ENCODE results near the gene MAP10.

The MAP10 gene

GRCh38 chr1:232820431-232820830 is 15.2 kb downstream of the MAP10 start:
- H3K4me3 Mint-ChIP-seq: no peak overlapping the region
- peaks cover 4% of the 10 kb centered on the region for H3K27me3 Mint-ChIP-seq
- H3K4me1 Mint-ChIP-seq (ENCODE audit: low read depth): no peaks in the 10 kb centered on the region
- H3K9me3 Mint-ChIP-seq: no peaks in the 10 kb centered on the region
- no peaks in the 10 kb centered on the region for H3K36me3 Mint-ChIP-seq (ENCODE audit: low read depth)
- no peak overlapping the region for H3K27ac Mint-ChIP-seq
- no peak for DNase-seq

GRCh38 chr1:232822530-232822929 is 17.3 kb downstream of the MAP10 start:
- H3K4me1 Mint-ChIP-seq (ENCODE audit: low read depth): no peaks in the 10 kb centered on the region
- no peaks in the 10 kb centered on the region for H3K9me3 Mint-ChIP-seq
- H3K4me3 Mint-ChIP-seq: no peak overlapping the region
- no peak for DNase-seq
- H3K36me3 Mint-ChIP-seq (ENCODE audit: low read depth): no peaks in the 10 kb centered on the region
- no peak overlapping the region for H3K27ac Mint-ChIP-seq
- peaks cover 4% of the 10 kb centered on the region for H3K27me3 Mint-ChIP-seq

DNA sequence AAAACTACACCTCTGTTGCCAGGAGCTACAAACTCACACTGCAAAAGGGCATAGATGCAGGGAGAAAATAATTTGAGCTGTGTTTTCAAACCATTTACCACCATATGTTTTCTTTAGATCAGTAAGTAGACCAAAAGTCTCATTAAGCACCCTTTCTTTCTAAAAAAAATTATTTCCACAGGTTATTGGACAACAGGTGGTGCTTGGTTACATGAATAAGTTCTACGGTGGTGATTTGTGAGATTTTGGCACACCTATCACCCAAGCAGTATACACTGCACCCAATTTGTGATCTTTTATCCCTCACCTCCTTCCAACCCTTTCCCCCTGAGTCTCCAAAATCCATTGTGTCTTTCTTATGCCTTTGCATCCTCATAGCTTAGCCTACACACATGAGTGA is 21.1 kb downstream of the MAP10 start:
- Mint-ChIP-seq H3K27me3 (peaks cover 10% of the 10 kb centered on the region), H3K36me3 (ENCODE audit: low read depth) (no peaks in the 10 kb centered on the region), H3K4me3 (no peak overlapping the region), H3K27ac (no peak overlapping the region), H3K9me3 (no peaks in the 10 kb centered on the region), H3K4me1 (ENCODE audit: low read depth) (no peaks in the 10 kb centered on the region)
- DNase-seq: no peak

- Mint-ChIP-seq H3K27ac (no peak overlapping the region), H3K4me1 (ENCODE audit: low read depth) (no peaks in the 10 kb centered on the region), H3K9me3 (no peaks in the 10 kb centered on the region), H3K27me3 (peaks cover 11% of the 10 kb centered on the region), H3K36me3 (ENCODE audit: low read depth) (no peaks in the 10 kb centered on the region), H3K4me3 (no peak overlapping the region)
- no peak for DNase-seq
Measured at GRCh38 chr1:232830661-232831060, 25.4 kb downstream of the MAP10 start.

DNA sequence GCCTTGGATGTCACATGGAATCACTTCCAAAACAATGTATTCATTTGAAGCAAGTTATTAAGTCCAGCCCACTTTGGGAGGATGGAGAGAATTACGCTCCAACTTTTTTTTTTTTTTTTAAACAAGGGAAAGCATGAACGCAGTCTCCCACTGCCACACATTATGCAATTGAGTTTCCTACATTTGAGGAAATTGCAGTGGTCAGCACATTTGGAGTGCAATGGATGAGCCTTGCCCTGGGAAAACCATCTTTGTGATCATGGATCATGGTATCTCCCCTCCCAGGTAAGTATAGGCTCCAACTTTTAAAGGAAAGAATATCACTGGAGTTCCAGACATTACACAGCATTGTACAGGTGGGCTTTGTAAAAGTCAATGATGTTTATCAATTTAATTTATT is 26.7 kb downstream of the MAP10 start:
- DNase-seq: no peak
- no peaks in the 10 kb centered on the region for H3K9me3 Mint-ChIP-seq
- H3K36me3 Mint-ChIP-seq (ENCODE audit: low read depth): no peaks in the 10 kb centered on the region
- H3K4me1 Mint-ChIP-seq (ENCODE audit: low read depth): no peaks in the 10 kb centered on the region
- no peak overlapping the region for H3K4me3 Mint-ChIP-seq
- H3K27ac Mint-ChIP-seq: no peak overlapping the region
- peaks cover 11% of the 10 kb centered on the region for H3K27me3 Mint-ChIP-seq

GRCh38 chr1:232834066-232834465 is 28.9 kb downstream of the MAP10 start:
- DNase-seq: no peak
- Mint-ChIP-seq H3K9me3 (no peaks in the 10 kb centered on the region), H3K27me3 (peaks cover 14% of the 10 kb centered on the region), H3K36me3 (ENCODE audit: low read depth) (no peaks in the 10 kb centered on the region), H3K4me3 (no peak overlapping the region), H3K27ac (no peak overlapping the region), H3K4me1 (ENCODE audit: low read depth) (no peaks in the 10 kb centered on the region)

DNA sequence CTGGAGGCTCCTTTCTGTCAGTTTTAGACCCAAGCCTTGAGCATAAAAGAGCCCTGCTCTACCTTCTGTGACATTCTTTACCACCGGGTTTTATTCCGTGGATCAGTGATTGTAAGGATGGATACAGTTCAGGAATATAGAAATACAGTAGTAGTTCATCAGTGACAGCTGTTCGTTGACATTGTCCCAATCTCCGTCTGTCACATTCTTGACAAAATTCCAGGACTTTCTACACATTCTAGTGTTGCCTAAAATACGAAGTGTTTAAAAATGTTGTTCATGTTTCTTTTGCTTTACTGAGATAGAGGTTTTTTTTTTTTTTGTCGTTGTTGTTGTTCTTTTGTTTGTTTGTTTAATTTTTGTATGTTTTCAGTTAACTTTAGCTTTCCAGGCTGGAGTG is 29.9 kb downstream of the MAP10 start:
- no peak for DNase-seq
- no peak overlapping the region for H3K27ac Mint-ChIP-seq

DNA sequence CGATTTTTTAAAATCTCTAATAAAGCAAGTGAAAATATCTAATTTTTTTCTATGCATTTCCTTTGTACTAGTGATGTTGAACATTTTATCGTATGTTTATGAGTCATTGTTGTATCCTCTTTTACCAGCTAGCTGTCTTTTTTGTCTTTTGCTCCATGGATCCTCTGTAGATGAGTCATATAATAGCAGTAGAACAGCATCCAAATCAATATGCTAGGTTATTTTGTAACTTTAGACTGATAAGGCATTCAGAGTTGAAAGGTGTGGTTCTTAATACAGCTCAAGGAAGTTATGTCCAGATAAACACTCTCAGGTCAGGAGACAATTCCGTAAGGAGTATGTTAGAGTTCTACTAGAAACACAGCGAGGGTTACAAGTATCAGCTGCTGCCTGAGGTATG is 31.9 kb downstream of the MAP10 start:
- H3K27me3 Mint-ChIP-seq: peaks cover 6% of the 10 kb centered on the region
- no peak overlapping the region for H3K27ac Mint-ChIP-seq
- no peak overlapping the region for H3K4me3 Mint-ChIP-seq
- H3K4me1 Mint-ChIP-seq (ENCODE audit: low read depth): no peaks in the 10 kb centered on the region
- H3K9me3 Mint-ChIP-seq: peaks cover 8% of the 10 kb centered on the region
- no peak for DNase-seq
- no peaks in the 10 kb centered on the region for H3K36me3 Mint-ChIP-seq (ENCODE audit: low read depth)

More for the DNA sequence above, 29.9 kb downstream of the MAP10 start:
- Mint-ChIP-seq H3K9me3 (no peaks in the 10 kb centered on the region), H3K4me3 (no peak overlapping the region), H3K27me3 (peaks cover 14% of the 10 kb centered on the region), H3K4me1 (ENCODE audit: low read depth) (no peaks in the 10 kb centered on the region), H3K36me3 (ENCODE audit: low read depth) (no peaks in the 10 kb centered on the region)

GRCh38 chr1:232841823-232842565 is 36.8 kb downstream of the MAP10 start:
- Mint-ChIP-seq H3K27me3 (peaks cover 3% of the 10 kb centered on the region), H3K27ac (no peak overlapping the region), H3K9me3 (peaks cover 9% of the 10 kb centered on the region)

GRCh38 chr1:232844791-232845190 is 39.6 kb downstream of the MAP10 start:
- H3K36me3 Mint-ChIP-seq (ENCODE audit: low read depth): no peaks in the 10 kb centered on the region
- H3K4me3 Mint-ChIP-seq: no peak overlapping the region
- no peak overlapping the region for H3K27ac Mint-ChIP-seq

More at GRCh38 chr1:232841823-232842565, 36.8 kb downstream of the MAP10 start:
- Mint-ChIP-seq H3K4me1 (ENCODE audit: low read depth) (no peaks in the 10 kb centered on the region), H3K36me3 (ENCODE audit: low read depth) (no peaks in the 10 kb centered on the region), H3K4me3 (no peak overlapping the region)
- DNase-seq: no peak

DNA sequence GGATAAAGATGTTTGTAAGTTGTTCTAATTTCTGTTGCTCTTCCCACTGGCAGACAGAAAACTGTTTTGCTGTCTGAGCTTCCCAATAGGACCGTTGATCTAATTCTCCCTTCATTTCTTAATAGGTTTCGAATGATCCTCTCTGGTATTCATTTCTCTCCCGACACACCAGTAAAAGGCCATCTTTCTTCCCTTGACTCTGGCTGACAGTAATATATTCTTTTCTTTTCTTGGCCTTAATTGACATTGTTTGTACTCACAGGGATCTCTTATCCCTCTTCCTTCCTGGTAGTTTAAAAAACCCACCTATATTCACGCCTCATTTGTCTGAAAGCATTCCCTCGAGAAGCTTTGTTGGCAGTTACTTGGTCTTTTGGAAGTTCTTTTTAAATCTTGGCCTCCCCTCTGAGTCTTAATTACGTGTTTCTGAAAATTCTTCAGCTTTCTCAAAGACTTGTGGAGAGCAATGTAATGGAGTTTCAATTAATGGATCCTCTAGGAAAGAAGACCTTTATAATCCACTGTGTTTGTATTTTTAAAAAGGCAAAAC is 40.3 kb downstream of the MAP10 start:
- no peak for DNase-seq
- Mint-ChIP-seq H3K36me3 (ENCODE audit: low read depth) (no peaks in the 10 kb centered on the region), H3K27ac (no peak overlapping the region), H3K27me3 (no peaks in the 10 kb centered on the region), H3K4me1 (ENCODE audit: low read depth) (no peaks in the 10 kb centered on the region), H3K9me3 (peaks cover 9% of the 10 kb centered on the region), H3K4me3 (no peak overlapping the region)

More at GRCh38 chr1:232844791-232845190, 39.6 kb downstream of the MAP10 start:
- Mint-ChIP-seq H3K9me3 (peaks cover 9% of the 10 kb centered on the region), H3K27me3 (no peaks in the 10 kb centered on the region), H3K4me1 (ENCODE audit: low read depth) (no peaks in the 10 kb centered on the region)
- DNase-seq: no peak

DNA sequence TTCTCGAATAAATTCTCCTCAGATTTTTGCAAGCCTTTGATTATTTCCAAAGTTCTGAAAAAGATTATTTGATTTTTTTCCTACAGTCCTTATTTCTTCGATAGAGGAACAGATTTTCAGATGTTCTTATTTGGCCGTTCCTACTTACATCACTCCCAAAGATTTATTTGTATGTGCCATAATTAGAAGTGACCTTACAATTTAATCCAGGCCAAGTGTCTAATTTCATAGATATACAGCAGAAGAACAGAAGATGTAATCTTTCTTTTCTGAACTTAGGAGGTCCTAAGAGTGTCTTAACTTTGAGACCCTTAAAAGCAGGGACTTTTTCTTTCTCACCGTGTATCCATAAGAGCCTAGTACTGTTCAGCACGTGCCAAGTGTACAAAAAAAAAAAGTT is 46.3 kb downstream of the MAP10 start:
- Mint-ChIP-seq H3K36me3 (ENCODE audit: low read depth) (no peaks in the 10 kb centered on the region), H3K4me3 (no peak overlapping the region), H3K9me3 (no peaks in the 10 kb centered on the region), H3K4me1 (ENCODE audit: low read depth) (no peaks in the 10 kb centered on the region), H3K27me3 (peaks cover 2% of the 10 kb centered on the region), H3K27ac (no peak overlapping the region)
- DNase-seq: no peak

GRCh38 chr1:232853994-232854797 is 49.0 kb downstream of the MAP10 start:
- Mint-ChIP-seq H3K9me3 (no peaks in the 10 kb centered on the region), H3K27ac (no peak overlapping the region), H3K4me1 (ENCODE audit: low read depth) (no peaks in the 10 kb centered on the region), H3K27me3 (peaks cover 2% of the 10 kb centered on the region), H3K4me3 (no peak overlapping the region), H3K36me3 (ENCODE audit: low read depth) (no peaks in the 10 kb centered on the region)
- DNase-seq: no peak

GRCh38 chr1:232854798-232855159 is 49.6 kb downstream of the MAP10 start:
- Mint-ChIP-seq H3K4me3 (no peak overlapping the region), H3K4me1 (ENCODE audit: low read depth) (no peaks in the 10 kb centered on the region), H3K27me3 (peaks cover 2% of the 10 kb centered on the region), H3K36me3 (ENCODE audit: low read depth) (no peaks in the 10 kb centered on the region), H3K9me3 (no peaks in the 10 kb centered on the region), H3K27ac (no peak overlapping the region)
- no peak for DNase-seq

DNA sequence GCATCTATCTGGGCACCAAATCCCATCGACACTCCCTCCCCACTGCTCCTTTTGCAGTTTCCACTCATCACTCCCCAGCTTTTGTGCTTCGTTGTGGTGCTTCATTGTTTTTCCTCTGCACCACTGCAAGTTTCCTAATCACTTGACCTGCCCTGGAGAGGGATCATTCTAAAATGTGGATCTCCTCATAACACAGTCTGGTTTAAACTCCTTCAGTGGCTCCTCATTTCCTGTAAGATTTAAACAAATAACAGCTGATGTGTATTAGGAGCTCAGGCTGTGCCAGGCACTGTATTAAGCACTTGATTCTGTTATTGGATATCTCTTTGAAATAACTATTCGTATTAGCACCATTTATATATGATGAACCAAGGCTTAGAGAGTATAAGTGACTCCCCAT is 51.3 kb downstream of the MAP10 start:
- Mint-ChIP-seq H3K36me3 (ENCODE audit: low read depth) (no peaks in the 10 kb centered on the region), H3K9me3 (no peaks in the 10 kb centered on the region)

More for the DNA sequence above, 51.3 kb downstream of the MAP10 start:
- H3K27ac Mint-ChIP-seq: no peak overlapping the region
- DNase-seq: no peak
- no peak overlapping the region for H3K4me3 Mint-ChIP-seq
- H3K27me3 Mint-ChIP-seq: peaks cover 2% of the 10 kb centered on the region
- no peaks in the 10 kb centered on the region for H3K4me1 Mint-ChIP-seq (ENCODE audit: low read depth)
